ENCODE data around the gene ALX4. TPM values are rescaled to one million over a fixed set of nuclear protein-coding genes. Genes with fewer than 3 reads are reported as not detected.

Gene ALX4
- total RNA-seq, 4 donors from 2014 or later = under 0.01 to 0.52 (median 0.06) TPM

DNA sequence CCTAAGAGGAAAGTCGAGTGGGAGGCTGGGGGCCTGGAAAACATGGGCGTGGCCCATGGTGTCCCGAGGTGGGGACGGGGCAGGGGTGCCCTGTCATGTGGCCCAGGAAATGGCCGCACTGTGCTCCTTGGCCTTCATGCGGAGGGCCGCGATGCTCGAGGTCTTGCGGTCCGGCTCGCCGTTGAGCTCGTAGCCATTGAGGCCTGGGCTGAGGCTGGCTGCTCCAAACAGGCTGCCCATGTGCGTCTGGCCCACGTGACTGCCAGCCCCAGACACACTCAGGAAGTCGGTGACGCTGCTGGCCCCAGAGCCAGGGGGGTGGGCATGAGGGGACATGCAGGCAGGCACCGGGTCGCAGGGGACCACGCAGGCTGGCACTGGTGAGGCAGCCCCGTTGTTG lies 45.2 kb downstream of the ALX4 start:
- TF ChIP-seq POLR2AphosphoS5 (IDR thresholded peaks at IDR 0.05) (no peak), EP300 (IDR thresholded peaks at IDR 0.05) (no peak), POLR2A (IDR thresholded peaks at IDR 0.05; ENCODE audit: low read depth) (no peak)
- TF ChIP-seq, protein P1, sequence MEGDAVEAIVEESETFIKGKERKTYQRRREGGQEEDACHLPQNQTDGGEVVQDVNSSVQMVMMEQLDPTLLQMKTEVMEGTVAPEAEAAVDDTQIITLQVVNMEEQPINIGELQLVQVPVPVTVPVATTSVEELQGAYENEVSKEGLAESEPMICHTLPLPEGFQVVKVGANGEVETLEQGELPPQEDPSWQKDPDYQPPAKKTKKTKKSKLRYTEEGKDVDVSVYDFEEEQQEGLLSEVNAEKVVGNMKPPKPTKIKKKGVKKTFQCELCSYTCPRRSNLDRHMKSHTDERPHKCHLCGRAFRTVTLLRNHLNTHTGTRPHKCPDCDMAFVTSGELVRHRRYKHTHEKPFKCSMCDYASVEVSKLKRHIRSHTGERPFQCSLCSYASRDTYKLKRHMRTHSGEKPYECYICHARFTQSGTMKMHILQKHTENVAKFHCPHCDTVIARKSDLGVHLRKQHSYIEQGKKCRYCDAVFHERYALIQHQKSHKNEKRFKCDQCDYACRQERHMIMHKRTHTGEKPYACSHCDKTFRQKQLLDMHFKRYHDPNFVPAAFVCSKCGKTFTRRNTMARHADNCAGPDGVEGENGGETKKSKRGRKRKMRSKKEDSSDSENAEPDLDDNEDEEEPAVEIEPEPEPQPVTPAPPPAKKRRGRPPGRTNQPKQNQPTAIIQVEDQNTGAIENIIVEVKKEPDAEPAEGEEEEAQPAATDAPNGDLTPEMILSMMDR (IDR thresholded peaks at IDR 0.05) = no peak
- H3K36me3 ChIP-seq = no peaks in the 10 kb centered on the region
- H3K4me1 ChIP-seq = no peaks in the 10 kb centered on the region
- no peak overlapping the region for H3K27ac ChIP-seq (replicated peaks in 1 of 4)
- no peak overlapping the region for H3K4me3 ChIP-seq
- H3K9me3 ChIP-seq = no peaks in the 10 kb centered on the region
- 93% methylated on average over 9 of the region's 22 CpGs for WGBS
- peaks cover 0 to 19% (median 0%) of the 10 kb centered on the region in 4 donors for H3K27me3 ChIP-seq
- DNase-seq (ENCODE audit: extremely low spot score) = no peak
- intact Hi-C loops (cut with DNase I) = no loop called here

DNA sequence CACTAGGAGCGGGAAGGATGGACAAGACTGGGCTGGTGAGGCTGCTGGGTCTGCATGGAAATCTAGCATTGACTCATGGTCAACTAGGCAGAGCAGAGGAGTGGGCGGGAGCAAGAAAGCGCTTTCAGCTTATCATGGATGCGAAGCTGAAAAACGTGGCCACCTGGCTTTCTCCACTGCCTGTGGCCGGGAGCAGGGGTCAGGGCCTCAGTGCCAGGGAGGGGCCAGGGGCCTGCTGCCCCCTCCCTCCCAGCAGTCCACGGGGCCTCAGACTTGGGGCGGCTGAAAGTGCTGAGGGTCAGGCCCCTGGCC lies 45.5 kb downstream of the ALX4 start:
- intact Hi-C loops (cut with DNase I) = no loop called here
- WGBS = 96% methylated on average over 7 of the region's 8 CpGs
- TF ChIP-seq POLR2AphosphoS5 (IDR thresholded peaks at IDR 0.05) (no peak), EP300 (IDR thresholded peaks at IDR 0.05) (no peak), POLR2A (IDR thresholded peaks at IDR 0.05; ENCODE audit: low read depth) (no peak)
- TF ChIP-seq, protein P1 (IDR thresholded peaks at IDR 0.05) = no peak
- Histone ChIP-seq H3K4me3 (no peak overlapping the region), H3K27me3 (peaks cover 0 to 17% (median 0%) of the 10 kb centered on the region in 4 donors), H3K9me3 (no peaks in the 10 kb centered on the region), H3K27ac (replicated peaks in 1 of 4) (no peak overlapping the region), H3K36me3 (no peaks in the 10 kb centered on the region), H3K4me1 (no peaks in the 10 kb centered on the region)
- no peak for DNase-seq (ENCODE audit: extremely low spot score)

DNA sequence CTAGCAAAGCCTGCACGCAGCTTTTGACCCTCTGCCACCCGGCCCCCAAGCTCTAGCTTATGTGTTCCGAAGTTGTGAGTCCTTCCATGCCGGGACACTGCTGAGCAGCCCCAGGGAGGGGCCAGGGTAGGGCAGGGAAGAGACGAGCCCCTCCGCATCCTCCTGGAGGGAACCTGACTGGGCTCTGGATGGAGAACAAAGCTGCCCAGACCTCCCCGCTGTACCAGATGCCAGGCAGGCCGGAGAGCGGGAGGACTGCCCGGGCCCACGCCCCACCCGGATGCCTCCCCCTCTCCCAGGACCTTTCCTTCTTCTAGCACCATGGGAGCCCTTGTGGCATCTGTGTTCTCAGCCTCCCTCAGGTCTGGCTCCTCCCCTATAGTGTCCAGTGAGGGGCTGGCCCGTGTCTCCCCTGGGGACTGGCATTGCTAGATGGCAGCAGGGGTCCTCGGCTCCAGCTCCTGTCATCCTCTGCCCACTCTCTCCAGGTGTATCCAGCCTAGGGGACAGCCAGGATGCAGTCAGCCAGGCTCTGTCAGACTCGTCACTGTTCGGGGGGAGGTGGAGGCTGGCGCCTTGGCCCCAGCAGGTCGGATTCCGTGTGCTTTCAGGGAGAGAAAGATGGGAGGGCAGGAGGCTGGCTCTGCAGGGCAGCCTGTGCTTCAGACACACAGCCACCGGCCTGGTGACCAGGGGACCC lies 46.1 kb downstream of the ALX4 start:
- Histone ChIP-seq H3K36me3 (no peaks in the 10 kb centered on the region), H3K4me3 (no peak overlapping the region), H3K27me3 (peaks cover 0 to 15% (median 0%) of the 10 kb centered on the region in 4 donors), H3K9me3 (no peaks in the 10 kb centered on the region), H3K27ac (replicated peaks in 1 of 4) (no peak overlapping the region), H3K4me1 (no peaks in the 10 kb centered on the region)
- 86% methylated on average over 20 of the region's 20 CpGs for WGBS
- TF ChIP-seq, protein P1 (IDR thresholded peaks at IDR 0.05) = no peak
- no peak for TF ChIP-seq POLR2A (IDR thresholded peaks at IDR 0.05; ENCODE audit: low read depth)
- no peak for TF ChIP-seq EP300 (IDR thresholded peaks at IDR 0.05)
- no peak for TF ChIP-seq POLR2AphosphoS5 (IDR thresholded peaks at IDR 0.05)
- intact Hi-C loops (cut with DNase I) = no loop called here
- DNase-seq (ENCODE audit: extremely low spot score) = no peak

DNA sequence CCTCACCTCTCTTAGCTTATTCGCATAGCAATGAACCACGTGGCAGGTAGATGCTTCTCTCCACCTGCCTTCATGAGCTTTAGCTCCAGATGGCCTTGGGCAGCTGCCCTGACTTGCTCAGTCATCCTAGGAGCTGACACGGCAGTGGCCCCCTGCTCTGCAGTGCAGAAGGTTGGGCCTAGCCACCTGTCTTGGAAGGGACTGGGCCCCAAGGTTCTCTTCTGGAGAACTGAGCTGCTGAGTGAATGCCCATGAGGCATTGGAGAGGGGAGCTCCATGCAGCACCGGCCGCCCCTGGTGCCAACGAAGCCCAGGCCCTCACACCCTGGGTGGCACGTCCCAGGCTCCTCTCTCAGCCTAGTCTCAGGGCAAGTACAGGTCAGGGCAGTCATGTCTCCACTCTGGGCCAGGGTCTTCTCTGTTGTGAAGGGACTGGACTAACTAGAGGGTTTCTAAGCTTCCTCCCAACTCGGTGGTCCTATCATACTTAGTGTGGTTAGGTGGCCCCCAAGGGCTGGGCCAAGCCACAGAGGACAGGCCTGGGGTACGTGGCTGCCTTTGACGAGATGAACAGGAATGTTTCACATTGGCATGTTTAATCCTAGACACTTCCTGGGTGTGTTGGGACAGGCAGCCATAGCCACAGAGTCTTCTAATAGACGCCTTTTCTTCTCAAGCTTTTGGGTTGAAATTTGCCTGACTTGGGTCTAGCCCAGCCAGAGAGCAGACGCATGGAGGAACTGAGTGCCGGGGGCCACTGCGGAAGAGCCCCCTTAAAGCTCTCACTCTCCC lies 47.9 kb downstream of the ALX4 start:
- TF ChIP-seq, protein P1 (IDR thresholded peaks at IDR 0.05) = no peak
- TF ChIP-seq POLR2AphosphoS5 (IDR thresholded peaks at IDR 0.05) (no peak), POLR2A (IDR thresholded peaks at IDR 0.05; ENCODE audit: low read depth) (no peak), EP300 (IDR thresholded peaks at IDR 0.05) (no peak)
- Histone ChIP-seq H3K4me3 (no peak overlapping the region), H3K27me3 (peaks cover 0 to 15% (median 0%) of the 10 kb centered on the region in 4 donors), H3K36me3 (no peaks in the 10 kb centered on the region), H3K9me3 (no peaks in the 10 kb centered on the region), H3K4me1 (peaks cover 0 to under 1% (median 0%) of the 10 kb centered on the region in 4 donors), H3K27ac (replicated peaks in 1 of 4) (no peak overlapping the region)
- intact Hi-C loops (cut with DNase I) = no loop called here
- DNase-seq (ENCODE audit: extremely low spot score) = no peak
- WGBS = 90% methylated on average over 6 of the region's 14 CpGs
